GM18505 (cell line): ENCODE results near the gene NUDCD3.
"Not testable (repeated sequence)": the region's sequence is repeated elsewhere in the genome, so short reads cannot be mapped to it uniquely, and the experiment has no call there.

ENCODE experiments used
- ATAC-seq: cut with Tn5 transposase; IDR thresholded peaks from one replicate; pipeline ENCODE4 v1.9.1; 2021; ENCODE audit not compliant: unreplicated experiment
- POLR2A ChIP-seq: IDR thresholded peaks from 4 replicates; pipeline ENCODE4 v1.6.1; 2011; ENCODE audit warnings: borderline replicate concordance; ENCODE audit not compliant: insufficient read depth, insufficient read length; ENCODE audit errors: extremely low read depth

The NUDCD3 gene

DNA sequence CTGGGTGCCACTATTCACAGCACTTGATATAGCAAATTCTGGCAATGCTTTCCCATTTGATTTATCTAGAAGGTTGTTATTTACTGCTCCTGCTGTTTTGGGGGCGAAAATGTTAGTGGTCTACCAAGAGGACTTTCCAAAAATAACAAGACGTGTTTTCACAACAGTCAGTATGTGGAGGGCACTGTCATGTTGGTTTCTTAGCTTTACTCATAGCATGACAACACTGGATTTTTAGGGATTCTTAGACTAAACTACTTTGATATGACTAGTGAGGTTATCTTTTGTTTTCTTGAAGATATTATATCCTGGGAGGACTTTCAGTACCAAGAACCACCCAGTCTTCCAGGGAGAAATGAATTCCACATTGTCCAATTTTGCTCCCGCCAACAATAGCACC is 49.4 kb downstream of the NUDCD3 start:
- ATAC-seq = no peak
- no peak for TF ChIP-seq POLR2A

DNA sequence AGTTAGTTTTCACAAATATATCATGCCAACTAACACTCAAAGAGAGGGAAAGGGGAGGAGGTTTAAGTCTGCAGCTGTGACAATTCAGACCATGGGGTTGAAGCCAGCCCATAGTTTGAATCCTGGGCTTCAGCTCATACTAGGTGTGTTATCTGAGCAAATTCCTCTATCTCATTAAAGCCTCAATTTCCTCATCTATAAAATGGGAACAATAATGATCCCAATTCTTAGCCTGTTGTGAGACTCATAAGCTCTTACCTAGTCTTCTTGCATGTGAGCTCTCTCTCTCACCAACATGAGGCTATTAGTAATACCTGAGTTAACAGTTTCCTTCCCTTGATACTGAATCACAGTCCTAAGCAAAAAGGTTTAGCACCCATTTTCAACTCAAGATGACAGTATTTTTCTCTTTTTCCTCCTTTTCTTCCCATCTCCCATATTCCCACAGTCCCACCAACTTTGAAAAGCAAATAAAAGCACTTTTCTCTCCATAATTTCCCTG is 49.8 kb downstream of the NUDCD3 start:
- TF ChIP-seq POLR2A = no peak
- no peak for ATAC-seq

DNA sequence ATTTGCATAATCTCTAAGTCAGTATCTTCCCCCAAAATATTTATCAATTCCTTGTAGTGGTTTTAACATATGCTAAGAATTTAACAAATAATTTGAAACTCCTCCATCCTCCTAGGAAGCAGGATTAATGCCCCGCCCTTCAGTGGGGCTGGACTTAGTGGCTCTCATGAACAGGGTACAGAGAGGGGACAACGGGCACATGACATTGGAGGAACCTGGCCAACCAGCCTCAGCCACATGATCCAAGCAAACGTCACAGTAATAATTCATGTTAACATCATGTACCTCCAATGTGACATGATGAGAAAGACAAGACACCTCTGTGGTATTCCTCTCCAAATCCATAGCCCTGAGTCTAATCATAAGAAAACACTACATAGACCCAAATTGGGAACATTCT is 50.5 kb downstream of the NUDCD3 start:
- ATAC-seq = no peak
- TF ChIP-seq POLR2A = no peak

DNA sequence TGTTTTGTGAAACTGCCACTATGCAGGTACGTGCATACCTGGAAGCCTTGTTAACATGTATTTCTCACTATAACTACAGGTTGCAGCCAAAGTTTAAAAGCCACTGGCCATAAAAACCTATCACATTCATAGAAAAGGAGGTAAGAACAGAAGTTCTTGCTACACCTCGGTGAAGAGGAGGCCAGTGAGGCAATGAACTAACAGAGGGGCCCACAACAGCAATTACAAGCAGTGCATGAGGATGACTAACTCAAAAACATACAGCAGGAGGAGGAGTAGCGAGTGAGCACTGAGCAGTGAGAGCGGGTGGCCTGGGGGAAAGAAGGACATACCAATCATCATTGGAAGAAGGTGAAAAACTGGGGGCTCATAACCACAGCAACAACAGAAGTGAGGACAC is 51.6 kb downstream of the NUDCD3 start:
- TF ChIP-seq POLR2A = no peak
- no peak for ATAC-seq

DNA sequence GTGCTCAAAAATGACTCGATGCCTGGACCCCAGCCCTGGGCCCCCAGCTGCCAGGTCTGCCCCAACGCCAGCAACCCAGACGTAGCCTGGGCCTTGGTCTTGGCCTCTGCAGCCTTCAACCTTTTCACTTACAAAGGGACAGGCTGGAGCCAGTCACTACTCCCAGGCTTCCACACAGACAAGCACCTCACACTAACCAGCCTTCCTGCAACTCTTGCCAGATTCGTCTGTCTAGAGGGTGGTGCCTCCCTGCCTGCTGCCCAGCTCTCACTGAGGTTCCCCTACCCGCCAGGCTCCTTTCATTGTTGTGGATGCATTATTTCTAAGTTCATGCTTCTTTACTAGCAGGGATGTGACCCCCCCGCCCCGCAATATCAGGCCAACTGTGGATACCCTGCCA is 56.3 kb downstream of the NUDCD3 start:
- no peak for ATAC-seq
- TF ChIP-seq POLR2A = no peak

DNA sequence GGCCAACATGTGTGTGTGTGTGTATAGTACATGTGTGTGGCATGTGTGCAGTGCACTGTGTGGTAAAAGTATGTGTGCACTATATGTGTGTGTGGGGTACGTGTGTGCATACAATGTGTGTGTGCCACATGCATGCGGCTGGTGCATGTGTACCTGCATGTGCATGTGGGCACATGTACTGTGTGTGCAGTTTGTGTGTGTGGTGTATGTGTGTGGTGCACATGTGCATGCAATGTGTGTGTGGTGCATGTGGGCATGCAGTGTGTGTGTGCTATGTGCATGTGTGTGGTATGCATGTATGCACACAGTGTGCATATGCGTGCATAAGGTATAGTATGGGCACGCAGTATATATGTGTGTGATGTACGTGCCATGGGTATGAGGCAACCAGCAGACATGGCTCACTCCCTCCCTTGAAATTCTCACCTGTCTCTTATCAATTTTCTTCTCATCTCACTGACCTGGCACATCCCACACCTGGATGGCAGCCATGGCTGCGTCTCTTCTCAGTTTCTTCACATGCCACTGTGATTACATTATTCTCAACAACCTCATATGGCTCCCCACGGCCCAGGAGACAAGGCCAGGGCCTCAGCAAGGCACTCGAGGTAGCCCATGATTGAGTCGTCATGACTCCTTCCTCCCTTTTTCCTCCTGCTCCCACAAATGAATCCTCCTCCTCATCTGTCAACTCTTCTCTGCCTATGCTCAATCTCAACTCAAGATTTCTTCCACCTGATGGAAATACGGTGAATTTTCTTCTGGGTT is 57.0 kb downstream of the NUDCD3 start:
- no peak for TF ChIP-seq POLR2A
- ATAC-seq = no peak

DNA sequence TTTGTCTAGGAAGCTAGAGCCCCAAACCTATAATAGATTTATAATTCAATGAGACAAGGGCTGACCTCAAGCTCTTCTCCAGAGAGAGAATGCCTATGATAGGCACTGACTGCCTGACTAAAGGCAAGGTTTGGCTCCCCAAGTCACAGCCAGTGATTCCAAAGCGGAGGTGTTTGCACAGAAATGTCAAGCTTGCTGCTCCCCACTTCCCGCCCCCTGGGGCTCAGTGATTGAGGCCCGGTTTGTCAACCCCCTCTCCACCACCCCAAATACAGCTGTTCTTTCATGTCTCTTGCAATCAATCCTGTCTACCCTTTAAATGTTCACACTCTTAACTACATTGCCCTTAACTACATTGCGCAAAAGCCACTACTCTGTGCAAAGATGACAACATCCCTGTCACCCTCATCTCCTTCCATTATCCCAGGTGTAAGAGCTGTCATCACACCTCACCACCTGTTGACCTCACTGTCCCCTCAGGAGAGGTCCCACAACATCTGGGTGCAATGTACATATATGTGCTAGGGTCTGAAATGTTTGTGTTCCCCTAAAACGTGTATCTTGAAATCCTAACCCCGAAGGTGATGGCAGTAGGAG is 58.0 kb downstream of the NUDCD3 start:
- no peak for TF ChIP-seq POLR2A
- ATAC-seq = no peak

DNA sequence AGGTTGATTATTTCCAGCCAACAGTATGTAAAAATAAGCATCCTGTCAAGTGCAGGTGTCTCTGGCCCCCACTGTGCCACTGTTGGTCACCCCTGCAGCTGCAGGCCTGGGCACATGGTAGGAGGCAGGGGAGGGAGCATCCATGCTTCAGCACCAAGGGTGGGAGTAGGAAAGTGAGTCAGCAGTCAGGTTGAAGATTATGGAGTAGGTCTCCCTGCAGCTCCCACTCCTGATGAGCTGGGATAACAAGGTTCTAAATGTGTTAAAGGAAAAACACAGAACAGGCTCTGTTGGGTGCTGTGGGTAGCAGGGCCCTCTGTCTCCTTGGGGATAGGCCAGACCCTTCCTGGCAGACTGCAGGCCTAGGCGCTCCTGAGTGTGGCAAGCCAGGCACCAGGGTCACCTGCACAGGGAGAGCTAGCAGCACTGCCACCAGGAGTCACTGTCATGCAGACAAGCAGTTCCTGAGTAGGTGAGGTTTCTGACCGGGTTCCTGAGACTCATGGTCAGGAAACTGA is 59.3 kb downstream of the NUDCD3 start:
- no peak for ATAC-seq
- no peak for TF ChIP-seq POLR2A

DNA sequence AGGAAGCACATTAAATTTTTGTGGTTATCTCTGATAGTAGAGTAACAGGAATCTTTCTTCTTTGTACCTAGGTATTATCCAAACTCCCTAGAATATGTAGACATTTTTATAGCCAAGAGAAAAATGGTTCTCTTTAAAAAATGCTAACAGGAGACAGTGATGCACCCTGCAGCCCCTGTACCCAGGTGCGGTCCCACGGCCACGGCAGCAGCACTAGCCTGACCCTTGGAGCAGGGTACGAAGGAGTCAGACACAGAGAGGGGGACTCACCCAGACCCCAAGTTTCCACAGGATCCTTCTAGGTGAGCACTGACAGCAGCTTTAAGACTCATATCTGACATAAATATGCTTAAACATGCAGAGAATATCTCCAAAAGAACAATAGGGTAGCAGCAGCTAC is 60.4 kb downstream of the NUDCD3 start:
- TF ChIP-seq POLR2A = no peak
- ATAC-seq = no peak

DNA sequence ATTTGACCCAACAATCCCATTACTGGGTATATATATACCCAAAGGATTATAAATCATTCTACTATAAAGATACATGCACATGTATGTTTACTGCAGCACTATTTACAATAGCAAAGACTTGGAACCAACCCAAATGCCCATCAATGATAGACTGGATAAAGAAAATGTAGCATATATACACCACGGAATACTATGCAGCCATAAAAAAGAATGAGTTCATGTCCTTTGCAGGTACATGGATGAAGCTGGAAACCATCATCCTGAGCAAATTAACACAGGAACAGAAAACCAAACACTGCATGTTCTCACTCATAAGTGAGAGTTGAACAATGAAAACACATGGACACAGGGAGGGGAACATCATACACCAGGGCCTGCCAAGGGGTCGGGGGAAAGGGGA is 65.7 kb downstream of the NUDCD3 start:
- ATAC-seq = not testable (repeated sequence)

DNA sequence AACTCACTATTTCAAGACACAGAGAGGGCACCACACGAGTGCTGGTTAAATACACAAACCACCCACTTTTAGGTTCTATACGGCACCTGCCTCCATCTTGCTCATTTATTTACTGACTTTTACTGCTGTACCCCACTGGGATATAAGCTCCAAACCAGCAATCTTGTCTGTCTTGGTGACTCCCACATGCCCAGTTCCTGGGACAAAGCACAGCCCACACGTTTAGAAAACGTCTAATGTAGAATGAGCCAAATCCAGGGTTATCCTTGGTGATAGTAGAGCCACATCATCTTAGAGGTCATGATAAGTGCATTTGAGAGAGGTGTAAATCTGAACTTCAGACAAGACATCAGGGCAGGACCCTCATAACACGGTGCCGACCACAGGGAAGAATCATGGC is 73.5 kb downstream of the NUDCD3 start:
- no peak for ATAC-seq
- no peak for TF ChIP-seq POLR2A

DNA sequence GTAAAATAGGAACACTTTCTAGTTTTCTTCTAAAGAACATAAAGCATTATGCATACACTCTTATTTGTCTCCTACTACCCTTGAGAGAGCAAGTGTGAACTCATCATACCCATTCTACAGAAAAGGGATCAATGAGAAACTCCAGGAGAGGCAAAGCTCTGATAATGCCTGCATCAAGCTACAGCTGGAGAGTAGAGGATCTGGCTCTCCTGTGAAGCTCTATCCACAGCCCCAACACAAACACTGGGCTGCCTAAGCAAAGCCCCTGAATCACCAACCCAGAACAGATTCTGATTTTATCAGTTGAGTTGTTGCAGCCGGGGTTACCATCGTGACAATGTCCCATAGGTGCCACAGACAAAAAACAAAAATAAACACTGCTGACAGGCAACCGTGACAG is 74.9 kb downstream of the NUDCD3 start:
- ATAC-seq = no peak
- TF ChIP-seq POLR2A = no peak

DNA sequence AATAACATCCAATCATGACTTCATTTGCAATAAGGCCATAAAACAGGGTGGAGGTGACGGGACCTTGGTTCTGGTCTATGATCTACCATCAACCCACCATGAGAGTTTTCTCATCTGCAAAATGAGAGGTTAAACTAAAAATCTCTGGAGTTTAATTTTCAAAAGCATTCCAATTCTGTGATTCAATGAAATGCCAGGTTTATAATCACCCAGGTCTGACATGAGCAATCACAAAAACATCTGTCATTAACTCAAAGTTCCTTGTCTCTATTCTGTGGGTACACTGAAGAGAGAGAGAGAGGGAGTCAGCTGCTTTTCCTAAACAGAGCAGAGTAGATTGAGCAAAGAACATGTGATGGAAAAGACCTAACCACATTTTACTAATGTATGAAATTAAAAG is 75.4 kb downstream of the NUDCD3 start:
- TF ChIP-seq POLR2A = no peak
- ATAC-seq = no peak

DNA sequence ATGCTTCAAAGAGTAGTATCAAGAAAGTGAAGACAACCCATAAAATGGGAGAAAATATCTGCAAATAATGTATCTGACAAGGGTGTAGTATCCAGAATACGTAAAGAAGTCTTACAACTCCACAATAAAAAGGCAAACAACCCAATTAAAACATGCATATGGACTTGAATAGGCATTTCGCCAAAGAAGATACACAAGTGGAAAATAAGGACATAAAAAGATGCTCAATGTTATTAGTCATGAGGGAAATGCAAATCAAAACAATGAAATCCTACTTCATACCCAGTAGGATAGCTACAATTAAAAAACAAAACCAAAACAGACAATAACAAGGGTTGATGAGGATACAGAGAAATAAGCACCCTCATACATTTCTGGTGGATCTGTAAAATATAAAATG is 79.2 kb downstream of the NUDCD3 start:
- ATAC-seq = no peak

More for the DNA sequence above, 79.2 kb downstream of the NUDCD3 start:
- no peak for TF ChIP-seq POLR2A
